Gastroesophageal sphincter (tissue), 4 donors: Measurements from ENCODE around the gene MXRA7. TPM values are rescaled to one million over a fixed set of nuclear protein-coding genes. Genes with fewer than 3 reads are reported as not detected.
"Not testable (repeated sequence)": the region's sequence is repeated elsewhere in the genome, so short reads cannot be mapped to it uniquely, and the experiment has no call there.

Source experiments
- ATAC-seq: fragments of 150-250 bp; one replicate; pipeline ENCODE4 v1.9.1; 2016; ENCODE audit warnings: mild to moderate bottlenecking, moderate library complexity
- H3K27ac ChIP-seq, 4 donors: fragments of 200-600 bp; sonication (generic) in 3 of 4; 1 replicate in 3 of 4; 2 replicates in 1 of 4; pipeline ENCODE4 v1.5.1; 2016 to 2019
- H3K27me3 ChIP-seq: fragments of 200-600 bp; sonication (generic); one replicate; pipeline ENCODE4 v1.5.1; 2019
- H3K36me3 ChIP-seq, 2 donors: fragments of 200-600 bp; sonication (generic); one replicate each; pipeline ENCODE4 v1.5.1; 2019; ENCODE audit warnings: control low read depth in 1 of 2
- H3K4me1 ChIP-seq, 3 donors: fragments of 200-600 bp; sonication (generic); 1 replicate in 2 of 3; 2 replicates in 1 of 3; pipeline ENCODE4 v1.5.1; 2016 to 2019; ENCODE audit warnings: control low read depth in 2 of 3
- H3K4me3 ChIP-seq, 2 donors: fragments of 200-600 bp; sonication (generic); one replicate each; pipeline ENCODE4 v1.5.1; 2019; ENCODE audit warnings: mild to moderate bottlenecking in 1 of 2, moderate library complexity in 1 of 2
- H3K9me3 ChIP-seq, 3 donors: fragments of 200-600 bp; sonication (generic); one replicate each; pipeline ENCODE4 v1.5.1; 2017 to 2019; ENCODE audit warnings: control low read depth in 2 of 3
- CTCF ChIP-seq, 4 experiments: fragments of 200-600 bp in 2 of 4; fragments of 450-650 bp in 2 of 4; sonication (generic) in 1 of 4; IDR thresholded peaks; one replicate each; pipeline ENCODE4 v1.5.1; 2017 to 2019; ENCODE audit warnings: antibody characterized with exemption in 4 of 4, mild to moderate bottlenecking in 2 of 4, moderate library complexity in 2 of 4
- EP300 ChIP-seq: sonication (generic); formaldehyde crosslinking; IDR thresholded peaks from one replicate; pipeline ENCODE4 v1.6.1; 2017; ENCODE audit warnings: antibody characterized with exemption, mild to moderate bottlenecking
- POLR2A ChIP-seq, 2 donors: fragments of 450-650 bp; IDR thresholded peaks; one replicate each; pipeline ENCODE4 v1.6.1; 2017; ENCODE audit warnings: antibody characterized with exemption in 2 of 2, mild to moderate bottlenecking in 2 of 2, moderate library complexity in 1 of 2
- POLR2AphosphoS5 ChIP-seq: sonication (generic); formaldehyde crosslinking; IDR thresholded peaks from one replicate; pipeline ENCODE4 v1.6.1; 2017; ENCODE audit warnings: antibody characterized with exemption
- WGBS, 2 donors: methylation state at CpG; one replicate each; pipeline ENCODE4 v1.1.5; 2018; ENCODE audit warnings: low coverage in 1 of 2; 5-methylcytosine and 5-hydroxymethylcytosine counted together
- total RNA-seq, 4 donors: library from RNA; depleted of rRNA; stranded (reverse); fragments of >200 nt; gene quantifications; one replicate each; pipeline ENCODE4 v1.1.0, GENCODE V29; 2016

The MXRA7 gene
- total RNA-seq, 4 donors from 2014 or later, result 333 to 451 (median 412) TPM

GRCh38 chr17:76714822-76715495, 4.2 kb upstream of the MXRA7 start:
- TF ChIP-seq POLR2AphosphoS5 (no peak), CTCF (IDR thresholded peaks at IDR 0.05) (peak; percentile 78 to 86 (median 83)), POLR2A (IDR thresholded peaks at IDR 0.05) (no peak), EP300 (no peak)
- Histone ChIP-seq H3K27ac (peak overlapping the region in 3 of 4 donors; percentile 27 to 85 (median 70)), H3K27me3 (no peaks in the 10 kb centered on the region), H3K36me3 (peaks cover 0 to 71% of the 10 kb centered on the region in 2 donors), H3K9me3 (no peaks in the 10 kb centered on the region), H3K4me1 (peaks cover 10 to 58% (median 22%) of the 10 kb centered on the region in 3 donors), H3K4me3 (no peak overlapping the region)
- no peak for ATAC-seq
- 10 to 14% methylated on average over 4 of the region's 4 CpGs for WGBS, 2 donors

- 46% methylated on average over 5 of the region's 5 CpGs; no CpG with 5 or more reads in 1 of the 2 donors for WGBS, 2 donors
- ATAC-seq, result no peak
- Histone ChIP-seq H3K27ac (peak overlapping the region in 3 of 4 donors; percentile 27 to 85 (median 70)), H3K36me3 (peaks cover 0 to 65% of the 10 kb centered on the region in 2 donors), H3K9me3 (no peaks in the 10 kb centered on the region), H3K4me1 (peaks cover 10 to 64% (median 22%) of the 10 kb centered on the region in 3 donors), H3K4me3 (no peak overlapping the region), H3K27me3 (no peaks in the 10 kb centered on the region)
- TF ChIP-seq POLR2A (IDR thresholded peaks at IDR 0.05) (no peak), EP300 (no peak), POLR2AphosphoS5 (no peak), CTCF (IDR thresholded peaks at IDR 0.05) (no peak)
These were observed 3.6 kb upstream of the MXRA7 start for GRCh38 chr17:76714336-76714735.

GRCh38 chr17:76713765-76714164, 3.0 kb upstream of the MXRA7 start:
- peak overlapping the region in 2 of 4 donors; percentile 70 to 85 for H3K27ac ChIP-seq
- WGBS, 2 donors, result 73 to 86% methylated on average over 5 of the region's 7 CpGs
- peaks cover 0 to 59% of the 10 kb centered on the region in 2 donors for H3K36me3 ChIP-seq
- H3K27me3 ChIP-seq, result no peaks in the 10 kb centered on the region
- TF ChIP-seq EP300 (no peak), CTCF (IDR thresholded peaks at IDR 0.05) (no peak), POLR2A (IDR thresholded peaks at IDR 0.05) (no peak), POLR2AphosphoS5 (no peak)
- H3K4me1 ChIP-seq, result peaks cover 10 to 70% (median 24%) of the 10 kb centered on the region in 3 donors
- H3K4me3 ChIP-seq, result no peak overlapping the region
- no peaks in the 10 kb centered on the region for H3K9me3 ChIP-seq
- ATAC-seq, result no peak

GRCh38 chr17:76712321-76712720, 1.6 kb upstream of the MXRA7 start:
- H3K36me3 ChIP-seq, result peaks cover 0 to 45% of the 10 kb centered on the region in 2 donors
- 60 to 80% methylated on average over 1 to 7 of the region's 7 CpGs for WGBS, 2 donors
- not testable (repeated sequence) for ATAC-seq, H3K27me3 ChIP-seq, H3K9me3 ChIP-seq, H3K4me3 ChIP-seq
- H3K27ac ChIP-seq, result peak overlapping the region in 3 of 4 donors; percentile 85 to 96 (median 95)
- H3K4me1 ChIP-seq, result peaks cover 10 to 82% (median 37%) of the 10 kb centered on the region in 3 donors

- not testable (repeated sequence) for ATAC-seq
- TF ChIP-seq POLR2A (IDR thresholded peaks at IDR 0.05) (peak in 1 of 2 donors; percentile 10), POLR2AphosphoS5 (peak; percentile 29)
- peaks cover 6 to 82% (median 37%) of the 10 kb centered on the region in 3 donors for H3K4me1 ChIP-seq
These were observed 558 bp downstream of the MXRA7 start for GRCh38 chr17:76709951-76710862.

More at GRCh38 chr17:76709951-76710862, 558 bp downstream of the MXRA7 start:
- peaks cover 0 to 24% of the 10 kb centered on the region in 2 donors for H3K36me3 ChIP-seq
- H3K4me3 ChIP-seq, result peak overlapping the region; percentile 73
- H3K27me3 ChIP-seq, H3K9me3 ChIP-seq: not testable (repeated sequence)
- peak overlapping the region; percentile 95 to 98 (median 96) for H3K27ac ChIP-seq
- 4% methylated on average over 5 of the region's 79 CpGs; no CpG with 5 or more reads in 1 of the 2 donors for WGBS, 2 donors
